Smooth muscle cell (in vitro differentiated cells): ENCODE results near the gene GALNS. TPM values are rescaled to one million over a fixed set of nuclear protein-coding genes. Genes with fewer than 3 reads are reported as not detected.
"Not testable (repeated sequence)": the region's sequence is repeated elsewhere in the genome, so short reads cannot be mapped to it uniquely, and the experiment has no call there.

Source experiments
- DNase-seq: peaks from one replicate; lab custom pipeline; 2025; ENCODE audit not compliant: unreplicated experiment; lab: John Stamatoyannopoulos, UW
- H2AFZ ChIP-seq: fragments of 200-600 bp; sonication (generic); 2 replicates; pipeline ENCODE4 v1.6.0; 2016; ENCODE audit warnings: antibody characterized with exemption, low read depth, mild to moderate bottlenecking
- H3F3A ChIP-seq: fragments of 200-600 bp; sonication (generic); 2 replicates; pipeline ENCODE4 v1.6.0; 2017; ENCODE audit warnings: antibody characterized with exemption, low read depth
- H3K27ac ChIP-seq: fragments of 200-600 bp; sonication (generic); 2 replicates; pipeline ENCODE4 v1.5.1; 2016; ENCODE audit warnings: low read depth, mild to moderate bottlenecking
- H3K27me3 ChIP-seq: fragments of 200-600 bp; sonication (generic); 2 replicates; pipeline ENCODE4 v1.6.1; 2016; ENCODE audit warnings: low read depth, mild to moderate bottlenecking
- H3K36me3 ChIP-seq: fragments of 200-600 bp; sonication (generic); 2 replicates; pipeline ENCODE4 v1.5.1; 2016; ENCODE audit warnings: low read depth
- H3K4me1 ChIP-seq: fragments of 200-600 bp; sonication (generic); 2 replicates; pipeline ENCODE4 v1.5.1; 2016; ENCODE audit warnings: low read depth
- H3K4me2 ChIP-seq: fragments of 200-600 bp; sonication (generic); 2 replicates; pipeline ENCODE4 v1.6.0; 2016; ENCODE audit warnings: mild to moderate bottlenecking
- H3K4me3 ChIP-seq: fragments of 200-600 bp; sonication (generic); 2 replicates; pipeline ENCODE4 v1.5.1; 2016; ENCODE audit warnings: mild to moderate bottlenecking
- H3K79me2 ChIP-seq: fragments of 200-600 bp; sonication (generic); 2 replicates; pipeline ENCODE4 v1.6.0; 2016; ENCODE audit warnings: low read depth, mild to moderate bottlenecking
- H3K9ac ChIP-seq: fragments of 200-600 bp; sonication (generic); 2 replicates; pipeline ENCODE4 v1.6.0; 2016; ENCODE audit warnings: low read depth
- H3K9me3 ChIP-seq: fragments of 200-600 bp; sonication (generic); replicated peaks from 2 replicates; pipeline ENCODE4 v1.5.1; 2016; ENCODE audit warnings: low read depth
- H4K20me1 ChIP-seq: fragments of 200-600 bp; sonication (generic); 2 replicates; pipeline ENCODE4 v1.6.0; 2016; ENCODE audit warnings: low read depth
- WGBS: methylation state at CpG from one replicate; pipeline ENCODE4 v1.1.7; 2016; ENCODE audit warnings: low lambda C conversion rate; 5-methylcytosine and 5-hydroxymethylcytosine counted together
- polyA plus RNA-seq: library from polyadenylated mRNA; unstranded; fragments of >200 nt; fragmentation: Nextera tagmentation; extraction: Ambion mirVana; gene quantifications from 2 replicates; pipeline ENCODE4 v1.2.1, GENCODE V29; 2016
- total RNA-seq: library from RNA; depleted of rRNA; stranded (reverse); fragments of >200 nt; gene quantifications from 2 replicates; pipeline ENCODE4 v1.2.3, GENCODE V29; 2014
- TF ChIP-seq, protein P1 (sequence below): fragments of 200-600 bp; sonication (generic); IDR thresholded peaks from 2 replicates; pipeline ENCODE4 v1.5.1; 2017; ENCODE audit warnings: borderline replicate concordance, mild to moderate bottlenecking, antibody characterized with exemption; ENCODE audit not compliant: insufficient read depth, poor library complexity, severe bottlenecking

Gene GALNS
- total and polyA plus RNA-seq, 2 experiments from 2014 or later: 20.8 to 21.3 TPM

DNA sequence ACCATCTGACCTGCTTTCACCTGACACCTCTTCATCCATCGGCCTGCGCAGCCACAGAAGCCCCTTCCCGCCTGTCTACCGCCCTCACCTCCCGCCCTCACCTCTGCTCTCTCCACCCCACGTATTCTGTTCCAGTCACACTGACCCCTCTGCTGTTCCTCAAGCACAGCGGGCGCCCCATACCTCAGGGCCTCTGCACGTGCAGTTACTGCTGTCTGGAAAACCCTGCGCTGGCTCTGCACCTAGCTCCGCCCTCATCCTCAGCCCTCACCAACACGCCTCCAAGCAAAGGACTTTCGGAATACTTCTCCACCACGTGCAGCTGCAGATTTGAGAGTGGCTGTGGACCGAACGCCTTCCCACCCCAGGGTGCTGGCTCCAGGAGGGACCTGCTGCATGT lies 34.3 kb upstream of the GALNS start:
- no peaks in the 10 kb centered on the region for H3K4me1 ChIP-seq
- no peaks in the 10 kb centered on the region for H4K20me1 ChIP-seq
- TF ChIP-seq, protein P1, sequence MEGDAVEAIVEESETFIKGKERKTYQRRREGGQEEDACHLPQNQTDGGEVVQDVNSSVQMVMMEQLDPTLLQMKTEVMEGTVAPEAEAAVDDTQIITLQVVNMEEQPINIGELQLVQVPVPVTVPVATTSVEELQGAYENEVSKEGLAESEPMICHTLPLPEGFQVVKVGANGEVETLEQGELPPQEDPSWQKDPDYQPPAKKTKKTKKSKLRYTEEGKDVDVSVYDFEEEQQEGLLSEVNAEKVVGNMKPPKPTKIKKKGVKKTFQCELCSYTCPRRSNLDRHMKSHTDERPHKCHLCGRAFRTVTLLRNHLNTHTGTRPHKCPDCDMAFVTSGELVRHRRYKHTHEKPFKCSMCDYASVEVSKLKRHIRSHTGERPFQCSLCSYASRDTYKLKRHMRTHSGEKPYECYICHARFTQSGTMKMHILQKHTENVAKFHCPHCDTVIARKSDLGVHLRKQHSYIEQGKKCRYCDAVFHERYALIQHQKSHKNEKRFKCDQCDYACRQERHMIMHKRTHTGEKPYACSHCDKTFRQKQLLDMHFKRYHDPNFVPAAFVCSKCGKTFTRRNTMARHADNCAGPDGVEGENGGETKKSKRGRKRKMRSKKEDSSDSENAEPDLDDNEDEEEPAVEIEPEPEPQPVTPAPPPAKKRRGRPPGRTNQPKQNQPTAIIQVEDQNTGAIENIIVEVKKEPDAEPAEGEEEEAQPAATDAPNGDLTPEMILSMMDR: no peak
- no peak overlapping the region for H3K4me3 ChIP-seq
- no peak overlapping the region for H3K27ac ChIP-seq
- H3K9me3 ChIP-seq: no peaks in the 10 kb centered on the region
- H3K36me3 ChIP-seq: no peaks in the 10 kb centered on the region
- WGBS: 90% methylated on average over 16 of the region's 16 CpGs
- H3K79me2 ChIP-seq: no peaks in the 10 kb centered on the region
- H3F3A ChIP-seq: no peaks in the 10 kb centered on the region
- no peak overlapping the region for H3K4me2 ChIP-seq
- no peaks in the 10 kb centered on the region for H3K27me3 ChIP-seq
- DNase-seq: no peak
- H2AFZ ChIP-seq: no peak overlapping the region
- no peak overlapping the region for H3K9ac ChIP-seq

DNA sequence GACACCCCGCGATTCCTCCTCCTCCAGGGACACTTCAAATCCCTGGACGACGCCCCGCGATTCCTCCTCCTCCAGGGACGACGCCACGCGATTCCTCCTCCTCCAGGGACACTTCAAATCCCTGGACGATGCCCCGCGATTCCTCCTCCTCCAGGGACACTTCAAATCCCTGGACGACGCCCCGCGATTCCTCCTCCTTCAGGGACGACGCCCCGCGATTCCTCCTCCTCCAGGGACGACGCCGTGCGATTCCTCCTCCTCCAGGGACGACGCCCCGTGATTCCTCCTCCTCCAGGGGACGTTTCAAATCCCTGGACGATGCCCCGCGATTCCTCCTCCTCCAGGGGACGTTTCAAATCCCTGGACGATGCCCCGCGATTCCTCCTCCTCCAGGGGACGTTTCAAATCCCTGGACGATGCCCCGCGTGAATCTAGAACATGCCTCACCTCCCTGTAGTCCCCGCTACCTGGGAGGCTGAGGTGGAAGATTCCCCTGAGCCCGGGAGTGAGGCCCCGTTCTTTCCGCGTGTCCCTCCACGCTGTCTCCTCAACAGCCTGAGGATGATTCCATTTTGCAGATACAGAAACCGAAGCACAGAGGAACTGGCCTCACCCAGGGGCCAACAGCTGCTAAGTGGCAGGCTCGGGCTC lies 33.1 kb upstream of the GALNS start:
- not testable (repeated sequence) for H3K36me3 ChIP-seq, H4K20me1 ChIP-seq, H3K27me3 ChIP-seq, H2AFZ ChIP-seq, H3K4me3 ChIP-seq, H3K27ac ChIP-seq, H3K4me2 ChIP-seq, DNase-seq, H3K4me1 ChIP-seq, H3F3A ChIP-seq, H3K9ac ChIP-seq, H3K9me3 ChIP-seq, H3K79me2 ChIP-seq
- WGBS: 95% methylated on average over 48 of the region's 48 CpGs

DNA sequence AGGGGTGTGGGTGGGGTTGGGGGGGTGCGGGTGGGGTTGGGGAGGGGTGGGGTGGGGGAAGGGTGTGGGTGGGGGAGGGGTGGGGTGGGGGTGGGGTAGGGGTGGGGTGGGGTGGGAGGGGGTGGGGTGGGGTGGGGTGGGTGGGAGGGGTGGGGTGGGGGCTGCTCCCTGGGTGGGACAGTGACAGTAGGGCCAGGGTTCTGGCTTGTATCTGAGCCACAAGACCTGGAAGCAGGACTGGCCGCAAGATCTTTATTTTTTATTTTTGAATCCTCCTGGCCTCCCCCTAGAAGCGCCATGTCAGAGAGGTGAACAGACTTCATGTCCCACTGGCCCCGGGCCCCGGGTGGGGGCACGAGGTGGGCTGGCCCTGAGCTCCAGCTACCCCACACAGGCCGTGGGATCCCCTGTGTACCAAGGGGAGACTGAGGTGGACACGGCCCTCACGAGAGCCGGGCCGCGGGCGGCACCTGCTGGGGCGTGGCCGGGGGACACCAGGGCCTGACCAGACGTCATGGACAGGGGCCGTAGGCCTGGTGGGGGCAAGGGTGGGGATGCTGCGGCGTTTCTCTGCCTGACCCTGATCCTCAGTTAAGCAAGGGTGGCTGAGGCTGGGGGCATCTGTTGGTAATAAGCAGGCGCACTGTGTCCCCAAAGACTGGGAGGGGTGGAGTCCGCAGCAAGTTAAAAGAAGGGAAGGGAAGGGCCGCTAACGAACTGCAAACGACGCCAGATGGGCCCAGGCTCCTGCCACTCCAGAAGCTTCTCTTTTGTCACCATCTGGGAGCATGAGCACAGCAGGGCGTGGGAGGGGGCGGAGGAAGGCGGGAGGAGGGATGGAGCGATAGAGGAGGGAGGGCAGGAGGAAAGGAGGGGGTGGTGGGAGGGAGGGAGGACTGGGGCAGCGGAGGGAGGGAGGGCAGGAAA lies 32.0 kb upstream of the GALNS start:
- Histone ChIP-seq H3K4me3 (no peak overlapping the region), H3K9ac (no peak overlapping the region), H3K4me1 (no peaks in the 10 kb centered on the region), H4K20me1 (no peaks in the 10 kb centered on the region), H3F3A (no peaks in the 10 kb centered on the region), H3K79me2 (no peaks in the 10 kb centered on the region), H3K36me3 (no peaks in the 10 kb centered on the region), H2AFZ (no peak overlapping the region), H3K27me3 (no peaks in the 10 kb centered on the region), H3K9me3 (no peaks in the 10 kb centered on the region), H3K4me2 (no peak overlapping the region), H3K27ac (no peak overlapping the region)
- 93% methylated on average over 25 of the region's 30 CpGs for WGBS
- TF ChIP-seq, protein P1: no peak
- DNase-seq: no peak

DNA sequence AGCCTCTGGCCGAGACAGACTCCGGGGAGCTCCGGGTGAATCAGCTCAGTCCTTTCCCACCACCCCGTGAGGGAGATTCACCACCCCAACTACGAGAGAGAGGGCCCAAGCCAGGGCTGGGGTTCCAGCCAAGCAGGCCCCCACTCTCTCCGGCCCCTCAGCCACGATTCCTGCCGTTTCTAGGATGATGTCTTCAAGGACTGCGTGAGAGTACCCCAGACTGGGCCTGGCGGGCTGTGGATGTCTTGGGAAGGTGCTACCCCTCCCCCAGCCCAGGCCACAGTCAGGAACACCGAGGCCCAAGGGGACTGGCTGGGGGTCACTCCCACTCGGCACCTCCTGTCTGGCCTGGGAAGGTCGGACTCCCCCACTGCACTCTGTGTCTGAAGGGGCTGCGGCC lies 31.3 kb upstream of the GALNS start:
- no peak overlapping the region for H3K27ac ChIP-seq
- WGBS: 92% methylated on average over 14 of the region's 14 CpGs

More for the DNA sequence above, 31.3 kb upstream of the GALNS start:
- no peaks in the 10 kb centered on the region for H3K27me3 ChIP-seq
- TF ChIP-seq, protein P1: no peak
- no peak overlapping the region for H3K4me3 ChIP-seq
- no peaks in the 10 kb centered on the region for H3F3A ChIP-seq
- no peaks in the 10 kb centered on the region for H3K4me1 ChIP-seq
- no peak for DNase-seq
- H4K20me1 ChIP-seq: no peaks in the 10 kb centered on the region
- no peaks in the 10 kb centered on the region for H3K36me3 ChIP-seq
- H3K4me2 ChIP-seq: no peak overlapping the region
- no peak overlapping the region for H2AFZ ChIP-seq
- H3K9me3 ChIP-seq: no peaks in the 10 kb centered on the region
- H3K79me2 ChIP-seq: no peaks in the 10 kb centered on the region
- no peak overlapping the region for H3K9ac ChIP-seq
